NCI-H2029 (cell line): ENCODE results near the gene CDS1.
"Not testable (repeated sequence)": the region's sequence is repeated elsewhere in the genome, so short reads cannot be mapped to it uniquely, and the experiment has no call there.

Experiments used
- DNase-seq: peaks from one replicate; lab custom pipeline; 2025; lab: John Stamatoyannopoulos, UW

CDS1 gene

GRCh38 chr4:84611531-84611930, 28.6 kb downstream of the CDS1 start:
- DNase-seq = no peak

GRCh38 chr4:84614891-84615290, 32.0 kb downstream of the CDS1 start:
- DNase-seq = no peak

GRCh38 chr4:84615355-84615754, 32.4 kb downstream of the CDS1 start:
- DNase-seq = no peak

GRCh38 chr4:84622959-84623358, 40.0 kb downstream of the CDS1 start:
- no peak for DNase-seq

GRCh38 chr4:84623661-84624060, 40.7 kb downstream of the CDS1 start:
- DNase-seq = no peak

GRCh38 chr4:84626673-84627072, 43.7 kb downstream of the CDS1 start:
- DNase-seq = no peak

- DNase-seq = no peak
Observed at GRCh38 chr4:84631573-84631972, 48.6 kb downstream of the CDS1 start.

- no peak for DNase-seq
Observed at GRCh38 chr4:84632092-84632491, 49.2 kb downstream of the CDS1 start.

- no peak for DNase-seq
Observed at GRCh38 chr4:84634961-84635360, 52.0 kb downstream of the CDS1 start.

GRCh38 chr4:84638092-84638491, 55.2 kb downstream of the CDS1 start:
- DNase-seq = no peak

GRCh38 chr4:84639145-84639544, 56.2 kb downstream of the CDS1 start:
- DNase-seq = no peak

- DNase-seq = no peak
Observed at GRCh38 chr4:84644087-84644486, 61.2 kb downstream of the CDS1 start.

GRCh38 chr4:84647312-84647884, 64.5 kb downstream of the CDS1 start:
- DNase-seq = no peak

GRCh38 chr4:84648178-84648577, 65.3 kb downstream of the CDS1 start:
- DNase-seq = no peak

- DNase-seq = no peak
Observed at GRCh38 chr4:84648863-84649647, 66.1 kb downstream of the CDS1 start.

GRCh38 chr4:84651499-84651898, 68.6 kb downstream of the CDS1 start:
- DNase-seq = no peak

GRCh38 chr4:84652478-84652877, 69.6 kb downstream of the CDS1 start:
- DNase-seq = no peak

- no peak for DNase-seq
Observed at GRCh38 chr4:84660606-84661005, 77.7 kb downstream of the CDS1 start.

GRCh38 chr4:84661191-84661939, 78.4 kb downstream of the CDS1 start:
- DNase-seq = no peak

GRCh38 chr4:84664767-84665166, 81.8 kb downstream of the CDS1 start:
- DNase-seq = not testable (repeated sequence)

- DNase-seq = no peak
Observed at GRCh38 chr4:84666439-84666838, 83.5 kb downstream of the CDS1 start.

- DNase-seq = no peak
Observed at GRCh38 chr4:84669201-84669600, 86.3 kb downstream of the CDS1 start.

- DNase-seq = no peak
Observed at GRCh38 chr4:84672177-84672576, 89.2 kb downstream of the CDS1 start.
